ENCODE data around the gene LASP1NB.

LASP1NB gene

DNA sequence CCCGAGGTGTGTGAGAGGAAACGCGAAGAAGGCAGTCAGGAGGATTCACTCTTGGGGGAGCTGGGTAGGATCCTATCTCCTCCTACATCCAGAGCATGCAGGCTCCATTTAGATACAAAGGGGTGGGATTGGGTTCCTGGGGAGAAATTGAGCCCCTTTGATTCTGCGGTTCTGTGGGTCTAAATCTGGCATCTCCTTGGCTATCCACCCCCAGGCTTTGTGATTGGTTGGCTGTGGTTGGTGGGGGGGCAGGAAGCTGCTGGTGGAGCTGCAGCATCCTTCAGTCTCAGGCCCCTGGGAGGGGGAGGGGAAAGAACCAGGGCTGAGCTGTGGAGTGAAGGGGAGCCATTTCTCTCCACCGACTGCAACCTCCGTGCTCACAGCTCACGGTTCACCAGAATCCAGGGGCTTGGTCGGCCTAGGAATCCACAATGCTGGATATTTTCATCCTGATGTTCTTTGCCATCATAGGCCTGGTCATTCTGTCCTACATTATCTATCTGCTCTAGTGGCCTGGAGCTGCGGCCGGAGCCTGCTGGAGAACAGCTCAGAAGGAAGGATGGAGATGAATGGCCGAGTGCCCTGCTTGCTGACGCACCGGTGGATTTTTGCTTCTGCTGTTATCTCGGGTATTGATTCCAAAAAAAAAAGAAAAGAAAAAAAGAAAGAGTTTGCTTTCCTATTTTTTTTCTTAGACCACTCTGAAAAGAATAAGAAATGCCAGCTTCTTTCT, at the start of gene LASP1NB:
LASP1NB (plus strand) TSS at position 352 of the 733 bp plus-strand sequence.
- no peak within 1 kb of the TSS for H3K4me3 Mint-ChIP-seq
- no peak for ATAC-seq
- no peaks in the 10 kb centered on the region for H3K9me3 Mint-ChIP-seq
- peaks cover 32% of the 10 kb centered on the region for H3K36me3 Mint-ChIP-seq
- H3K4me1 Mint-ChIP-seq: peaks cover 47% of the 10 kb centered on the region
- peak in 1 of 2 donors; percentile 51 for DNase-seq (ENCODE audit: low spot score in 2 of 2)
- H3K27ac Mint-ChIP-seq: peak within 1 kb of the TSS; percentile 78

DNA sequence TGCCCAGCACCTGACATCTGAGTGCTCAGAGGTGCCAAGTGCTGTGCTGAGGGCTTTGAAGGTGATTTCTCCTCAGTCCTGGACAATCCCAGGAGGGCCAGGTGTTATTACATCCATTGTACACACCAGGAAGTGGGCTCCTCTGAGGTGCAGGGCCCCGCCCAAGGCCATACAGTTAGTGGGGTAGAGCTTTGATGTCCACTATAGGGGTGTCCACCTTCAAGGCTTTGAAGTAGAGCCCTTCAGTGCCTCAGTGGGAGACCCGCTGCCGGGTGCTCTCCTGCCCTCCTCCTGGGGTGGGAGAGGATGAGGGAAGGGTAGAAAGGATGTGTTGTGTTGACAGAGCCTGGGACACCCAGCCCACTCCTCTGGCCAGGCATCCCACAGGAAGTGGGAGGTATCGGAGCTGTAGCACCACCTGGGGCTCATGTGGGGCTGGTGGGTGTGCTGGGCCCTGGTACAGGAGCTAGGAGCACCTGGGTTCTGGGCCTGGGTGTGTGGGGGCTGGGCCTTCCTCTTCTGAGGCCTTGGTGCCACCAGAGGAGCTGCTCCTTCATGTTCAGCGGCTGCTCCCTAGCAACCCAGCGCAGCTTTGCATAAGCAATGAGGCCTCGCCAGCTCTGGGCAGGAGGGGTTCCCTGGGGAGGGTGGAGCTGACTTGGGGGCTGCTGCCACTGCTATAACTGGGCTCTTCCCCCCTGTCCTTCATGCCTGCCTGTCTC, 48.1 kb upstream of the LASP1NB start:
- H3K4me1 Mint-ChIP-seq: peaks cover 91% of the 10 kb centered on the region
- peaks cover 82% of the 10 kb centered on the region for H3K36me3 Mint-ChIP-seq
- no peaks in the 10 kb centered on the region for H3K9me3 Mint-ChIP-seq
- DNase-seq (ENCODE audit: low spot score in 2 of 2): no peak
- peak; percentile 23 for ATAC-seq
- H3K27ac Mint-ChIP-seq: peak overlapping the region; percentile 89
- H3K4me3 Mint-ChIP-seq: peak overlapping the region; percentile 48

GRCh38 chr17:38879878-38880665, 45.3 kb upstream of the LASP1NB start:
- Mint-ChIP-seq H3K9me3 (no peaks in the 10 kb centered on the region), H3K36me3 (peaks cover 88% of the 10 kb centered on the region), H3K27ac (peak overlapping the region; percentile 89), H3K4me3 (peak overlapping the region; percentile 34), H3K4me1 (peaks cover 86% of the 10 kb centered on the region)
- ATAC-seq: no peak
- DNase-seq (ENCODE audit: low spot score in 2 of 2): no peak

DNA sequence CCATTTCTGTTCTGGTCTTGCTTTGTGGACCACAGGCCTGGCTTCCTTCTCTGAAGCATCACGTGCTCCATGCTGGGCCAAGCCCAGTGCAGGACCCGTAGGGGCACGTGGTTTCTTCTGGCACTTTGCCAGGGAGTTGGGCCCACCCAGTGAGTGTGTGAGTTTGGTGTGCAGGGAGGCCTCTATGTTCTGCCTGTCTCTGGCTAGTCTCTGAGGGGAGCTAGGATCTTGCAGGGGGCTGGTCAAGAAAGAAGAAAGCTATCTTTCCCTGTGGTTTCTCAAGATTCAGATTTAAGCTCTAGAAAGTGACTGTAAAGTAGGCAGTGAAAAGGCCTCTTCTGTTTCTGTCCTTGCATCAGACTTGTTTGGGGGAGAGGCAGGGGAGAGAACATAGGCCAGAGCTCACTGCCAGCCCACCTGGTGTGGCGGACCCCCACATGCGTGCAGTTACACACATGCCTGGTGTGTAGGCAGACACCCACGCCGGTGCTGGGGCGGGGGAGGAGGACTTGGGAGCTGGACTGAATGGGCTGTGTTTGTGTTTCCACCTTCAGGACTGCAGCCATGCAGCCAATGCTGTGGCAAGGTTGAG, 43.7 kb upstream of the LASP1NB start:
- peak overlapping the region; percentile 64 for H3K4me3 Mint-ChIP-seq
- no peaks in the 10 kb centered on the region for H3K9me3 Mint-ChIP-seq
- peak overlapping the region; percentile 95 for H3K27ac Mint-ChIP-seq
- peak in 1 of 2 donors; percentile 75 for DNase-seq (ENCODE audit: low spot score in 2 of 2)
- peaks cover 88% of the 10 kb centered on the region for H3K4me1 Mint-ChIP-seq
- peak; percentile 62 for ATAC-seq
- H3K36me3 Mint-ChIP-seq: peaks cover 98% of the 10 kb centered on the region

GRCh38 chr17:38882870-38883269, 42.5 kb upstream of the LASP1NB start:
- Mint-ChIP-seq H3K4me1 (peaks cover 86% of the 10 kb centered on the region), H3K9me3 (no peaks in the 10 kb centered on the region), H3K27ac (peak overlapping the region; percentile 95), H3K36me3 (peaks cover 98% of the 10 kb centered on the region), H3K4me3 (peak overlapping the region; percentile 64)
- ATAC-seq (no peak), DNase-seq (ENCODE audit: low spot score in 2 of 2) (no peak)

DNA sequence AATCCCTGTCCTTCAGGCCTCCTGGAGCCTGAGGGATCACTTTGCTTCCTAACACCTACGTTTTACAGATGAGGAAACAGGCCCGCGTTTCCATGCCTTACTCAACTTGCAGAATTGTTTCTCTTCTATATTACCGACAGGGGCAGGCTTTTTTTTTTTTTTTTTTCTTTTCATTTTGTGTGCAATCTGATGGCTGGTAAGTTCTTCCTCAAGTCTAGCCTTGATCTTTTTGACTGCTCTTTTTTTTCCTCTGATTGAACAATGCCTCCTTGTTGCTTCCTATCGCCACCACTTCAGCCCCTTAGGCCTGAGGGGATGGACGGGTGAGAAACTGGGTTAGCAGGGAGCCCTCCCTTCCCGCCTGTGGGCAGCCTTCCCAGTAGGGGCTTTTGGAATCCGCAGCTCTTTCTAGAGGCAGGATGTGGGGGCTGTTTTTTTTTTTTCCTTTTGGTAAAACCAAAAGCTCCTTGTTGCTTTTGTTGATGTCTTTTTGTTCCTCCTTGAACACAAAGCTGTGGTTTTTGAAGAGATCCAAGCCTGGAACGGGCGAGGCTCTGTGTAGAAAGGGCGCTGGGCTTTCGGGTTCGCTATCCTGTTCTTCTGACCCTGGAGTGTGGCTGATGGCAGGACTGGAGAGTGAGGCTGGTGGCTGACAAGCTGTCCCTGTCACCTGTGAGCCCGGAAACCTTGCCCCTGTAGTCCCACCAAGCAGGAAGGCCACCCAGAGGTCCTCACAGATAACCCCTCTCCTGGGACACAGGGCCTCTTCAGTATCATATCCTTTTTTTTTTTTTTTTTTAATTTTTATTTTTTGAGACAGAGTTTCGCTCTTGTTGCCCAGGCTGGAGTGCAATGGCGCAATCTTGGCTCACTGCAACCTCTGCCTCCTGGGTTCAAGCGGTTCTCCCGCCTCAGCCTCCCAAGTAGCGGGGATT, 41.6 kb upstream of the LASP1NB start:
- Mint-ChIP-seq H3K36me3 (peaks cover 98% of the 10 kb centered on the region), H3K4me3 (peak overlapping the region; percentile 64), H3K27ac (peak overlapping the region; percentile 95), H3K4me1 (peaks cover 83% of the 10 kb centered on the region), H3K9me3 (no peaks in the 10 kb centered on the region)
- no peak for DNase-seq (ENCODE audit: low spot score in 2 of 2)
- no peak for ATAC-seq

GRCh38 chr17:38885044-38885727, 40.2 kb upstream of the LASP1NB start:
- ATAC-seq (no peak), DNase-seq (ENCODE audit: low spot score in 2 of 2) (no peak)
- peaks cover 98% of the 10 kb centered on the region for H3K36me3 Mint-ChIP-seq
- peaks cover 87% of the 10 kb centered on the region for H3K4me1 Mint-ChIP-seq
- no peaks in the 10 kb centered on the region for H3K9me3 Mint-ChIP-seq
- H3K27ac Mint-ChIP-seq: peak overlapping the region; percentile 86
- H3K4me3 Mint-ChIP-seq: peak overlapping the region; percentile 40

DNA sequence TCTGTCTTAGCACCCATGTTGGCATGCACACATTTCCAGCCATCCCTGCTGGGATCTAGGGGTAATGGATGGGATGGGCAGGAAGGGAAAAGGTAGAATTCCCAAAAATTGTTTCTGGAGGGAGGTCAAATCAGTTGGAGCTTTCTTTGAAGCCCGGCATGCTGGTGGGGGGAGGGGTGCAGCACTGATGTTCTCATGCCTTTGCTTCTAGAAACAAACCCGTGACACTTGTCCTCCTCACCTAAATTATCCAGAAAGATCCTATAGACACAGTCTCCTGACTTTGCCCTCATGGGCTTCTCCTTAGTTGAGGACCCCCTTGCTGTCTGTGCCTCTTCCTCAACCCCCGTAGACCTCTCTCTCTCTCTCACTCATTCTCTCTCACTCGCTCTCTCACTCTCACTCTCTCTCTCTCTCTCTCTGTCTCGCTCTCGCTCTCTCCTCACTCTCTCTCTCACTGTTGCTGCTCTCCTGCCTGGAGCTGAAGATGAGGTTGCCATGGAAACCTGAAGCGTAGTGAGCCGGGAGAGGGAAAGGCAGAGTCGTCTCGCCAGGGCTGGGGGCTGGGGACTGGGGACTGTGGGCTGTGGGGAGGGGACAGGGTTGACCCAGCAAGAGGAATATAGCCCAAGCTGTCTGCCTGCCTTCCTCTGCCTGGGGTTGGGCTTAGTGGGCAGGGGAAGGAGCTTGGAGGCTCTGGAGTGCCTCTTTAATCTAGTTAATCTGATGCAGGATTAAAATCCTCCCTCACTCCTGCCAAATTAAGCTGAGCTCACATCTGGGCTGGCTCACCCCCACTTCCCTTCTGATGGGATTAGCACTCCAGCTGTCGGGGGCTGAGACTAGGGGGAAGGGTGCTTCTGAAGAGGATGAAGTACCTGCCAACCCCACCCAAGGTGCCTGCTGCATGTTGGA, 39.4 kb upstream of the LASP1NB start:
- Mint-ChIP-seq H3K36me3 (peaks cover 98% of the 10 kb centered on the region), H3K9me3 (no peaks in the 10 kb centered on the region), H3K4me3 (peak overlapping the region; percentile 40), H3K27ac (peak overlapping the region; percentile 86), H3K4me1 (peaks cover 89% of the 10 kb centered on the region)
- DNase-seq (ENCODE audit: low spot score in 2 of 2) (no peak), ATAC-seq (no peak)

- Mint-ChIP-seq H3K9me3 (no peaks in the 10 kb centered on the region), H3K36me3 (peaks cover 98% of the 10 kb centered on the region), H3K27ac (peak overlapping the region; percentile 86), H3K4me3 (peak overlapping the region; percentile 40), H3K4me1 (peaks cover 89% of the 10 kb centered on the region)
- DNase-seq (ENCODE audit: low spot score in 2 of 2) (no peak), ATAC-seq (no peak)
These were observed 38.8 kb upstream of the LASP1NB start for GRCh38 chr17:38886643-38887010.

- H3K4me1 Mint-ChIP-seq: peaks cover 89% of the 10 kb centered on the region
- H3K27ac Mint-ChIP-seq: no peak overlapping the region
- no peak for DNase-seq (ENCODE audit: low spot score in 2 of 2)
- no peak for ATAC-seq
- H3K36me3 Mint-ChIP-seq: peaks cover 98% of the 10 kb centered on the region
- no peak overlapping the region for H3K4me3 Mint-ChIP-seq
- H3K9me3 Mint-ChIP-seq: no peaks in the 10 kb centered on the region
These were observed 36.6 kb upstream of the LASP1NB start for GRCh38 chr17:38888842-38889241.

GRCh38 chr17:38889745-38890409, 35.5 kb upstream of the LASP1NB start:
- Mint-ChIP-seq H3K36me3 (peaks cover 98% of the 10 kb centered on the region), H3K4me1 (peaks cover 92% of the 10 kb centered on the region), H3K9me3 (no peaks in the 10 kb centered on the region), H3K4me3 (peak overlapping the region; percentile 40), H3K27ac (peak overlapping the region; percentile 87)
- DNase-seq (ENCODE audit: low spot score in 2 of 2) (no peak), ATAC-seq (no peak)

GRCh38 chr17:38890410-38890746, 35.0 kb upstream of the LASP1NB start:
- no peak for DNase-seq (ENCODE audit: low spot score in 2 of 2)
- Mint-ChIP-seq H3K36me3 (peaks cover 98% of the 10 kb centered on the region), H3K9me3 (no peaks in the 10 kb centered on the region), H3K27ac (peak overlapping the region; percentile 87), H3K4me1 (peaks cover 87% of the 10 kb centered on the region), H3K4me3 (peak overlapping the region; percentile 40)
- no peak for ATAC-seq

GRCh38 chr17:38891441-38891840, 34.0 kb upstream of the LASP1NB start:
- DNase-seq (ENCODE audit: low spot score in 2 of 2) (no peak), ATAC-seq (no peak)
- Mint-ChIP-seq H3K4me1 (peaks cover 79% of the 10 kb centered on the region), H3K9me3 (no peaks in the 10 kb centered on the region), H3K4me3 (peak overlapping the region; percentile 40), H3K36me3 (peaks cover 98% of the 10 kb centered on the region), H3K27ac (peak overlapping the region; percentile 87)
